HG02973 (cell line): ENCODE data around the gene MPPED2.
"Not testable (repeated sequence)": the region's sequence is repeated elsewhere in the genome, so short reads cannot be mapped to it uniquely, and the experiment has no call there.

Experiments
- ATAC-seq: cut with Tn5 transposase; IDR thresholded peaks from one replicate; pipeline ENCODE4 v1.9.1; 2021; ENCODE audit warnings: moderate library complexity; ENCODE audit not compliant: unreplicated experiment

MPPED2 gene

DNA sequence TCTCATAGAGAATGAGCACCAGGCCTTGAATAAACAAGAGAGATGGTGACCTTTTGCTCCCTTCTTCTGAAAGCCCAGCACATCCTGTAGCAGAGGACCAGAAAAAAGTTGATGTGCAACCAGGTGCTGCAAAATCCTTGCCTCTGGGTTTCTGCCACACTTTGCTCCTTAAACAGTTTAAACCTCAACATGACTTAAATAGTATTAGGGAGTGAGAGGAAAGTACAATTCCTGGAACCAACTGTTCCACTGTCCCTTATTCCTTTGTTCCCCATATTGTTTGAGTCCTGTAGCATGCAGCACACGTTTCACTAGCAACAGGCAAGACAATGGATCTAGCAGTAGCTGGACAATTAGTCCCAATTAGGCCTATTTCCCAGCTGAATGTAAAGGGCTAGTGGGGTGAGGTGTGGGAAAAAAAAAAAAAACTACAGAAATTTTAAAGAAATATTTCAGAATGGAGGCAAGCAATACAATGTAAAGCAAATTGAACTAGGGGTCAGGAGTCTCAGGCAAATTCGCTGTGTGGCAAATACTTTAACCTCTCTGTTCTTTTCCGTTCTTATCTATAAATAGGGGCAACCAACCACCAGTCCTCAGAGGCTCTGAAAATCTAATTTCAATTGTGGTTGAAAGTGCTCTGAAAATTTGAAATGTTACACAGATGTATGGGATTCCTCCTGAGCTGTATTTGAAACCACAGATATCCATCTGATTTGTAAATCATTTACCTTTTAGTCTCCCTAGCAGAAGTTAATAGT, 6.6 kb downstream of the MPPED2 start:
- ATAC-seq: no peak

GRCh38 chr11:30578406-30578805, 7.7 kb downstream of the MPPED2 start:
- ATAC-seq: no peak

GRCh38 chr11:30573951-30574350, 12.2 kb downstream of the MPPED2 start:
- no peak for ATAC-seq

GRCh38 chr11:30568931-30569330, 17.2 kb downstream of the MPPED2 start:
- no peak for ATAC-seq

DNA sequence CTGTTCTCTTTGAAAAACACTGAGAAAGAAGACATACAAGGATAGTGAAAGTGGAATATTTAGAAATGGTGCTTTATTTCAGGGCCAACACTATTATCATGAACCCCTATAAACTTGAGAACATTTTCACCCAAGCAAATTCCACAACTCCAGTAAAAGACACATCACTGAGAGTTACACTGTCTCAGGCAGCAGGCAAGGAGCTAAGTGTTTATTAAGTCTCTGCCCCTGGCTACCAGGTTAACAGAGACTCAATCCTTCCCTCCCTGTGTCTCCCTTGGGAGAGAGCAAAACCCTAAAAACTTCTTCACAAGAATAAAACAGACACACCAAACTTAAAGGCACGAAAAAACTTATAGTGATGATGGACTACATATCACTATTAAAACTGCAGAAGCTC, 18.5 kb downstream of the MPPED2 start:
- no peak for ATAC-seq

DNA sequence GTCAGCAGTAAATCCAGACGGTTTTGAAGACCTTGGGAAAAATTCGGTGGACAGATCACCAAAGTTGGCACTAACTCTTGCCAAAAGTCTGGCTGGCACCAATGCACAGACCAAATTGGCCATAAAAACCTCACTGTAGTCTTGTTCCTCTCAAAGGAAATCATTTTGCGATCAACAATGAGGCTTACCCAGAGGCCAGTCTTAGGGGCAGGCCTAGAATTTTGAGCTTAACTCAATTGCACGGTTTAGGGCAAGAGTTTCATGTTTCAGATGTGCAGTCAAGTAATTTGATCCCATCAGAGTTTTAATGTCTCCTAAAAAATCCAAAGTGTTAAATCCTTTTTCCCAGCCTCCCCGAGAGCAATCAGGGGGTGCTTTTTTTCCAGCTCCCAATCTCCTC, 19.0 kb downstream of the MPPED2 start:
- ATAC-seq: no peak

- no peak for ATAC-seq
These were observed 19.7 kb downstream of the MPPED2 start for GRCh38 chr11:30566482-30566881.

DNA sequence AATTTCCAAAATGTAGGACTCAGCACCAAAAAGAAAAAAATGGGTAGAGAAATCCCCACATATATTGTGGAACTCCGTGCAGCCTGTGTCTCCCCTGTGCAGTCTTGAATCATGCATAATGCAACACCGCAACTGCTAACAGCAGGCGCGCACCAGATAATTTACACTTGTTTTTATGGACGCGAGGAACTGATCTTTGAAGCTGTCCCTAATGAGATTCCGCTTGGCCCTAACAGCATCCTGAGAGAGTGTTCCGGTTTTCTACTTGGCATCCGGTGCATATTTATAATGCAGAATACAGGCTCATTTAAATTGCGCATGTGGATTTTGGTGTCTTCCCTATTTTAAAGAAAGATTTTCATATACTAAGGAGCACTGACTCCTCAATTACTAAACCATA, 21.1 kb downstream of the MPPED2 start:
- ATAC-seq: no peak

- ATAC-seq: no peak
These were observed 24.3 kb downstream of the MPPED2 start for GRCh38 chr11:30561691-30562415.

- ATAC-seq: no peak
These were observed 25.7 kb downstream of the MPPED2 start for GRCh38 chr11:30560206-30561106.

DNA sequence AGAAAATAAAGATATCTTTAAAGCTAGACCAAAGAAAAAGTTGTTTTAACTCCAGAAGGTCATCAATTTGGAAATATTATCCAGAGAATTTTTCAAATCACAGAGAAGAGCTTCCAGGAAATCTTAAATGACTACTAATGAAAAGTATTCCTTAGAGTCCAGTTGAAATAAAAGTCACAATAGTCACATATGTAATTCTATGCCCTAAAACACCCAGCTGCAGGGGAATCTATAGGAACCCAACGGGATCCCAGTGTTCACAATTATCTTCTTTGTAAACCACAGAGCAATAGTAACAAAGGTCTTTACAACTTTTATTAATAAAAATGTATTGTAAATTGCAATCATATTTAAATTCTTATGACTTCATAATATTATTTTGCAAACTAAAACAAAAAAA, 27.1 kb downstream of the MPPED2 start:
- ATAC-seq: no peak

- ATAC-seq: not testable (repeated sequence)
These were observed 31.6 kb downstream of the MPPED2 start for GRCh38 chr11:30554587-30554986.

GRCh38 chr11:30553521-30554110, 32.5 kb downstream of the MPPED2 start:
- ATAC-seq: no peak

DNA sequence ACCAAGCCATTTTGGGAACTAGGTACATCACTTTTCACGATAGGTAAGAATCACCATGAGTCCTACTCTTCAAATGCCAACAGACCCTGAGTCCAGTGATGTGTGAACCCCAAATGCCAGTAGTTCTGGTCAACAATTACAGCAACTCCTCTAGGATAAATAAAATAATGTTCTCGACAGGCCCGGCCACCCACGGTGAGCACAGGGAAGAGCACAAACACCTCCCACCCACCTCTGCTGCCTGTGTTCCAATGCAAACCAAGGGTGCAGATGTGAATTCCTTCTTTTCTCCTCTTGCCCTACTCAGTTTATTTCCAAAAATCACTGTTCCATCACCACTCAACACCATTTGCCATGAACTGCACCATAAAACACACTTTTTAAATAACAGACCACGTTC, 33.3 kb downstream of the MPPED2 start:
- ATAC-seq: no peak

DNA sequence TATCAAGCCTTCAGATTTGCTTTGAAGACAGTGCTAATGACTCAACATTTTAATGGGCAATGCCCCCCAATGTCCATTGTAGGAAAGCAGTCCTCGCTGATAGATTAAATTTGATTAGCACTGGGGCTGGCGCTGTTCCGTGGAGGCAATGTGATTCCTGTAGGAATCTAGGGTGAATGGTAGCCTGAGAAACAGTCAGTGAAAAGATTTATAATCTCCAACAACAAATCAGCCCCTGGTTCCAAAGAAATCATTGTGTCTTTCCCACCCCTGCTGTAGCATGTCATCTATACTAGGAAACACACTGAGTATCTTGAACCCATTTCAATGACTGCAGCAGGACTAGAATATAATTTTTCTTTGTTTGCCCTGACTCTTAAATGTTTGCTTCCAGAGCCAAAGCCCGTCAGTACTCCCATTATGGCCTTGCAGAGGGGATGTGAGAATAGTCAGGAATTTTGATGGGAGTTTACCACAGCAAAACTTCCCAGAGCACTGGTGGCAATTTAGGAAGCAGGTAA, 36.1 kb downstream of the MPPED2 start:
- no peak for ATAC-seq

GRCh38 chr11:30549565-30549964, 36.6 kb downstream of the MPPED2 start:
- ATAC-seq: no peak

DNA sequence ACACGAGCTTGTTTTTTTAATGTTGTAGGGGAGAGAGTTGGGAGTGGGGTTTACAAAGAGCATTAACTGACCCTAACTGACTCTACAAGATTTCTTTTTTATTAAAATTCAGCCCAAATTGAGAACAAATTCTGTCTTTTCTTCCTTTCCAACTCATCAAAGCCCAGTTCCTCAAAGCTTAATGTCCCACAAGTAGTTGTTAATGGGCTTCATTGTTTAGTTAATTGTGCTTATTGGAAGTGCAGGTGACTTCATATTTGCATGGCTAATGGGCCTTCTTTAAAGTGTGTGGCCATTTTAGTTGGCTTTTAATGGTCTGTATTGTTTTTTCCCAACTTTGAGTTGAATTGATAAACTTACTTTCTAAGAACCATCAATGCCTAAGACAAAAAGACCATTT, 39.8 kb downstream of the MPPED2 start:
- ATAC-seq: no peak

GRCh38 chr11:30545507-30545906, 40.6 kb downstream of the MPPED2 start:
- ATAC-seq: no peak

DNA sequence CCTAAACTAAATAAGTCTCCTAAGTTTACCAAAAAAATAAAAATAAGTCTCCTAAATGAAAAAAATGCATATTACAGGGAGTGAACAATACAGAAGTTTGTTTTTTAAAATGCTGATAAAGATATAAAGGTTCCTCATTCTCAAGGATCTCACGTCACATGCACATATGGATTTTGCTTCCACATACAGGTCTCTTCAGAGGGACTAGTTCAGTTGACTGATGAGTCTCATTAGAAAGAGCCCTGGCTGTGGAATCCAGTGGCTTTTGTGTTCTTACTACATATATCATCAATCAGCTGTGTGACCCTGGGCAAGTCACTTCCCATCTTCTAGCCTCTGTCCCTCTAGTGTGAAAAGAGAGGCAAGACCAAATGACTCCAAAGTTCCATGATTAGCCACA, 43.1 kb downstream of the MPPED2 start:
- ATAC-seq: no peak

GRCh38 chr11:30540781-30541180, 45.4 kb downstream of the MPPED2 start:
- no peak for ATAC-seq

- no peak for ATAC-seq
These were observed 47.9 kb downstream of the MPPED2 start for GRCh38 chr11:30538251-30538650.
